ENCODE measurements around the gene NFIA.

NFIA gene

GRCh38 chr1:61329556-61329955 is 247.2 kb downstream of the NFIA start:
- H3K4me1 ChIP-seq (ENCODE audit: control insufficient read depth in 1 of 2, insufficient read depth in 2 of 2, low read length in 2 of 2) = peaks cover 0 to under 1% of the 10 kb centered on the region in 2 experiments
- no peak for DNase-seq
- H4K12ac ChIP-seq (ENCODE audit: low read depth, low read length) = no peak overlapping the region
- no peak overlapping the region for H3K9ac ChIP-seq (ENCODE audit: low read length)
- no peak overlapping the region for H2AK5ac ChIP-seq (ENCODE audit: low read length)
- no peak overlapping the region for H2AFZ ChIP-seq (ENCODE audit: insufficient read depth, low read length, poor library complexity)
- H3K27ac ChIP-seq (ENCODE audit: low read depth, low read length) = no peak overlapping the region
- H3K18ac ChIP-seq (ENCODE audit: low read length) = no peak overlapping the region
- no peak overlapping the region for H4K91ac ChIP-seq (ENCODE audit: low read depth, low read length)
- no peaks in the 10 kb centered on the region for H3K36me3 ChIP-seq (ENCODE audit: control insufficient read depth in 1 of 2, insufficient read depth in 2 of 2, low read length in 2 of 2)
- H3K79me2 ChIP-seq (ENCODE audit: control insufficient read depth, insufficient read depth, low read length, poor library complexity) = no peaks in the 10 kb centered on the region
- WGBS (ENCODE audit: extremely low coverage, insufficient coverage, insufficient read length) = no CpG with 5 or more reads among the region's 4 CpGs
- H3K23ac ChIP-seq (ENCODE audit: low read length) = no peak overlapping the region
- H3K79me1 ChIP-seq (ENCODE audit: low read length) = no peaks in the 10 kb centered on the region
- no peak overlapping the region for H2BK120ac ChIP-seq (ENCODE audit: insufficient read depth, low read length, poor library complexity)
- H3K4ac ChIP-seq (ENCODE audit: low read depth, low read length) = no peak overlapping the region
- H2BK12ac ChIP-seq (ENCODE audit: low read length) = no peak overlapping the region
- H3K4me3 ChIP-seq (ENCODE audit: low read depth, low read length) = no peak overlapping the region
- no peak overlapping the region for H3K14ac ChIP-seq (ENCODE audit: low read length)
- H3K27me3 ChIP-seq (ENCODE audit: insufficient read depth, low read length) = no peaks in the 10 kb centered on the region
- H4K8ac ChIP-seq (ENCODE audit: low read depth, low read length) = no peak overlapping the region
- no peak overlapping the region for H2BK5ac ChIP-seq (ENCODE audit: low read depth, low read length, poor library complexity)
- no peak overlapping the region for H3K4me2 ChIP-seq (ENCODE audit: low read length)
- no peaks in the 10 kb centered on the region for H3K9me3 ChIP-seq (ENCODE audit: insufficient read depth, low read depth, low read length)

DNA sequence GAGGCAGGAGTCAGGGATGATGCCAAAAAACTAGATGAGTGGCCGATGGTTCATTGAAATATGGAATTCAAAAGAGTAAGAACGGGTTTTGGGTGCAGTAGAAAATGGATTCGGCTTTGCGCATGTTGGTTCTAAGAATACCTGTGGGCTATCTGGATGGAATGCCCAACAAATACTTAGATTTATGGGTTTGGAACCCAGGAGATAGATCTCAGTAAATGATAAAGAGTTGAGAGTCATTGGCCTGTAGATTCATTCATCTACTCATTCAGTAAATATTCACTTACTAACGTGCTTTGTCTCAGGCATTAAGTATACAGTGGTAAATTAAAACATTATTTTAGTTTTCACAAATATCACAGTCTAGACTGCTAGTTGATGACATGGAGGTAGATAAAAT is 247.7 kb downstream of the NFIA start:
- WGBS (ENCODE audit: extremely low coverage, insufficient coverage, insufficient read length) = no CpG with 5 or more reads among the region's 5 CpGs

GRCh38 chr1:61330571-61330970 is 248.2 kb downstream of the NFIA start:
- Histone ChIP-seq H3K9me3 (ENCODE audit: insufficient read depth, low read depth, low read length) (no peaks in the 10 kb centered on the region), H3K4me3 (ENCODE audit: low read depth, low read length) (no peak overlapping the region), H3K18ac (ENCODE audit: low read length) (no peak overlapping the region), H3K79me2 (ENCODE audit: control insufficient read depth, insufficient read depth, low read length, poor library complexity) (no peaks in the 10 kb centered on the region), H3K79me1 (ENCODE audit: low read length) (no peaks in the 10 kb centered on the region), H3K23ac (ENCODE audit: low read length) (no peak overlapping the region), H3K27me3 (ENCODE audit: insufficient read depth, low read length) (no peaks in the 10 kb centered on the region), H3K4me1 (ENCODE audit: control insufficient read depth in 1 of 2, insufficient read depth in 2 of 2, low read length in 2 of 2) (peaks cover 5 to 8% of the 10 kb centered on the region in 2 experiments), H3K27ac (ENCODE audit: low read depth, low read length) (no peak overlapping the region), H2AFZ (ENCODE audit: insufficient read depth, low read length, poor library complexity) (no peak overlapping the region), H3K4me2 (ENCODE audit: low read length) (no peak overlapping the region), H3K36me3 (ENCODE audit: control insufficient read depth in 1 of 2, insufficient read depth in 2 of 2, low read length in 2 of 2) (no peaks in the 10 kb centered on the region), H4K12ac (ENCODE audit: low read depth, low read length) (no peak overlapping the region), H3K14ac (ENCODE audit: low read length) (no peak overlapping the region), H2BK120ac (ENCODE audit: insufficient read depth, low read length, poor library complexity) (no peak overlapping the region), H2BK12ac (ENCODE audit: low read length) (no peak overlapping the region), H2BK5ac (ENCODE audit: low read depth, low read length, poor library complexity) (no peak overlapping the region), H3K9ac (ENCODE audit: low read length) (no peak overlapping the region), H3K4ac (ENCODE audit: low read depth, low read length) (no peak overlapping the region), H4K8ac (ENCODE audit: low read depth, low read length) (no peak overlapping the region), H2AK5ac (ENCODE audit: low read length) (no peak overlapping the region), H4K91ac (ENCODE audit: low read depth, low read length) (no peak overlapping the region)
- WGBS (ENCODE audit: extremely low coverage, insufficient coverage, insufficient read length) = no CpG with 5 or more reads among the region's 2 CpGs
- DNase-seq = no peak

More for the DNA sequence above, 247.7 kb downstream of the NFIA start:
- Histone ChIP-seq H2AK5ac (ENCODE audit: low read length) (no peak overlapping the region), H3K27me3 (ENCODE audit: insufficient read depth, low read length) (no peaks in the 10 kb centered on the region), H2BK120ac (ENCODE audit: insufficient read depth, low read length, poor library complexity) (no peak overlapping the region), H3K18ac (ENCODE audit: low read length) (no peak overlapping the region), H3K4me3 (ENCODE audit: low read depth, low read length) (no peak overlapping the region), H3K23ac (ENCODE audit: low read length) (no peak overlapping the region), H4K91ac (ENCODE audit: low read depth, low read length) (no peak overlapping the region), H3K27ac (ENCODE audit: low read depth, low read length) (no peak overlapping the region), H4K8ac (ENCODE audit: low read depth, low read length) (no peak overlapping the region), H3K9ac (ENCODE audit: low read length) (no peak overlapping the region), H2BK12ac (ENCODE audit: low read length) (no peak overlapping the region), H2BK5ac (ENCODE audit: low read depth, low read length, poor library complexity) (no peak overlapping the region), H3K14ac (ENCODE audit: low read length) (no peak overlapping the region), H3K9me3 (ENCODE audit: insufficient read depth, low read depth, low read length) (no peaks in the 10 kb centered on the region), H3K4me1 (ENCODE audit: control insufficient read depth in 1 of 2, insufficient read depth in 2 of 2, low read length in 2 of 2) (peaks cover 3 to 5% of the 10 kb centered on the region in 2 experiments), H3K4me2 (ENCODE audit: low read length) (no peak overlapping the region), H3K4ac (ENCODE audit: low read depth, low read length) (no peak overlapping the region), H2AFZ (ENCODE audit: insufficient read depth, low read length, poor library complexity) (no peak overlapping the region), H3K36me3 (ENCODE audit: control insufficient read depth in 1 of 2, insufficient read depth in 2 of 2, low read length in 2 of 2) (no peaks in the 10 kb centered on the region), H3K79me2 (ENCODE audit: control insufficient read depth, insufficient read depth, low read length, poor library complexity) (no peaks in the 10 kb centered on the region), H4K12ac (ENCODE audit: low read depth, low read length) (no peak overlapping the region), H3K79me1 (ENCODE audit: low read length) (no peaks in the 10 kb centered on the region)
- DNase-seq = peak; percentile 18 to 49

GRCh38 chr1:61332196-61332753 is 249.9 kb downstream of the NFIA start:
- Histone ChIP-seq H3K27me3 (ENCODE audit: insufficient read depth, low read length) (no peaks in the 10 kb centered on the region), H3K9me3 (ENCODE audit: insufficient read depth, low read depth, low read length) (no peaks in the 10 kb centered on the region), H3K18ac (ENCODE audit: low read length) (no peak overlapping the region), H3K9ac (ENCODE audit: low read length) (no peak overlapping the region), H2AFZ (ENCODE audit: insufficient read depth, low read length, poor library complexity) (no peak overlapping the region), H3K4me1 (ENCODE audit: control insufficient read depth in 1 of 2, insufficient read depth in 2 of 2, low read length in 2 of 2) (peaks cover 7 to 8% of the 10 kb centered on the region in 2 experiments), H3K27ac (ENCODE audit: low read depth, low read length) (no peak overlapping the region), H3K23ac (ENCODE audit: low read length) (no peak overlapping the region), H3K14ac (ENCODE audit: low read length) (no peak overlapping the region), H3K4ac (ENCODE audit: low read depth, low read length) (no peak overlapping the region), H4K91ac (ENCODE audit: low read depth, low read length) (no peak overlapping the region), H3K36me3 (ENCODE audit: control insufficient read depth in 1 of 2, insufficient read depth in 2 of 2, low read length in 2 of 2) (no peaks in the 10 kb centered on the region), H4K12ac (ENCODE audit: low read depth, low read length) (no peak overlapping the region), H3K4me3 (ENCODE audit: low read depth, low read length) (no peak overlapping the region), H4K8ac (ENCODE audit: low read depth, low read length) (no peak overlapping the region), H3K79me2 (ENCODE audit: control insufficient read depth, insufficient read depth, low read length, poor library complexity) (no peaks in the 10 kb centered on the region), H2BK120ac (ENCODE audit: insufficient read depth, low read length, poor library complexity) (no peak overlapping the region), H3K4me2 (ENCODE audit: low read length) (no peak overlapping the region), H2BK12ac (ENCODE audit: low read length) (no peak overlapping the region), H2BK5ac (ENCODE audit: low read depth, low read length, poor library complexity) (no peak overlapping the region), H2AK5ac (ENCODE audit: low read length) (no peak overlapping the region), H3K79me1 (ENCODE audit: low read length) (no peaks in the 10 kb centered on the region)
- WGBS (ENCODE audit: extremely low coverage, insufficient coverage, insufficient read length) = no CpG with 5 or more reads among the region's 1 CpG
- DNase-seq = no peak

All from trophoblast cell (in vitro differentiated cells and primary cell).